Measurements from ENCODE around the gene UIMC1. TPM values are rescaled to one million over a fixed set of nuclear protein-coding genes. Genes with fewer than 3 reads are reported as not detected.

The UIMC1 gene
- total and polyA plus RNA-seq, 2 donors (not counting 1 experiment from before 2014, with no cell fraction given), result 49.2 to 98.1 TPM

DNA sequence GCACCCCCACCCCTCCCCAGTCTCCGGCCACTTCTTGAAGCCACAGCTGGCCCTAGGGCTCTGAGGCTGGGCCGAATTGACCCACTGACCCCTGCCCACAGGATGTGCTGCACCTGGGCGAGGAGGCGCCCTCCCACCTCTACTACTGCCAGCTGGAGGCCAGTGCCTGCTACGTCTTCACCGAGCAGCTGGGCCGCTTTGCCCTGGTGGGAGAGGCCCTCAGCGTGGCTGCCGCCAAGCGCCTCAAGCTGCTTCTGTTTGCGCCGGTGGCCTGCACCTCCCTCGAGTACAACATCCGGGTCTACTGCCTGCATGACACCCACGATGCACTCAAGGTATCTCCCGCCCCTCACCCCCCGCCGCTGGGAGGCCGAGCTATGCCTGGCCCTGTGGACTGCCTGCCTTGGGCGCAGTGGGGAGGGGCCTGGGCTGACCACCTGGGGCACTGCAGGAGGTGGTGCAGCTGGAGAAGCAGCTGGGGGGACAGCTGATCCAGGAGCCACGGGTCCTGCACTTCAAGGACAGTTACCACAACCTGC is 128.7 kb downstream of the UIMC1 start:
- peaks cover 0 to 31% (median 3%) of the 10 kb centered on the region in 4 experiments for H3K27me3 ChIP-seq (replicated peaks in 1 of 4; ENCODE audit: control extremely low read depth in 1 of 4, control insufficient read depth in 3 of 4, insufficient read depth in 4 of 4, low read length in 3 of 4)
- DNase-seq (no peak), ATAC-seq (ENCODE audit: low read depth) (no peak)
- H3K27me3 Mint-ChIP-seq, result peaks cover 27% of the 10 kb centered on the region
- no peak overlapping the region for H3K9ac ChIP-seq (ENCODE audit: low read length)
- POLR2A ChIA-PET, result no interaction called here
- no peak overlapping the region for H3K27ac Mint-ChIP-seq
- no peak overlapping the region for H3K4me2 ChIP-seq (replicated peaks; ENCODE audit: low read depth, low read length, poor library complexity, severe bottlenecking)
- TF ChIP-seq EZH2 (IDR thresholded peaks at IDR 0.05; ENCODE audit: borderline replicate concordance, insufficient read depth, low read depth, low read length, poor library complexity, severe bottlenecking), result no peak
- TF ChIP-seq, protein P1, sequence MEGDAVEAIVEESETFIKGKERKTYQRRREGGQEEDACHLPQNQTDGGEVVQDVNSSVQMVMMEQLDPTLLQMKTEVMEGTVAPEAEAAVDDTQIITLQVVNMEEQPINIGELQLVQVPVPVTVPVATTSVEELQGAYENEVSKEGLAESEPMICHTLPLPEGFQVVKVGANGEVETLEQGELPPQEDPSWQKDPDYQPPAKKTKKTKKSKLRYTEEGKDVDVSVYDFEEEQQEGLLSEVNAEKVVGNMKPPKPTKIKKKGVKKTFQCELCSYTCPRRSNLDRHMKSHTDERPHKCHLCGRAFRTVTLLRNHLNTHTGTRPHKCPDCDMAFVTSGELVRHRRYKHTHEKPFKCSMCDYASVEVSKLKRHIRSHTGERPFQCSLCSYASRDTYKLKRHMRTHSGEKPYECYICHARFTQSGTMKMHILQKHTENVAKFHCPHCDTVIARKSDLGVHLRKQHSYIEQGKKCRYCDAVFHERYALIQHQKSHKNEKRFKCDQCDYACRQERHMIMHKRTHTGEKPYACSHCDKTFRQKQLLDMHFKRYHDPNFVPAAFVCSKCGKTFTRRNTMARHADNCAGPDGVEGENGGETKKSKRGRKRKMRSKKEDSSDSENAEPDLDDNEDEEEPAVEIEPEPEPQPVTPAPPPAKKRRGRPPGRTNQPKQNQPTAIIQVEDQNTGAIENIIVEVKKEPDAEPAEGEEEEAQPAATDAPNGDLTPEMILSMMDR (IDR thresholded peaks at IDR 0.05), result no peak
- peaks cover 2% of the 10 kb centered on the region for H3K4me1 Mint-ChIP-seq
- H3K4me1 ChIP-seq (ENCODE audit: control insufficient read depth in 2 of 2, insufficient read depth in 2 of 2, low read length in 2 of 2), result no peaks in the 10 kb centered on the region
- no peak overlapping the region for H3K4me3 Mint-ChIP-seq
- no peaks in the 10 kb centered on the region for H4K20me1 ChIP-seq (ENCODE audit: control insufficient read depth, insufficient read depth, low read length, poor library complexity, severe bottlenecking)
- H3K36me3 ChIP-seq (replicated peaks in 1 of 2; ENCODE audit: control extremely low read depth in 1 of 2, control insufficient read depth in 1 of 2, extremely low read depth in 1 of 2, insufficient read depth in 2 of 2, low read length in 1 of 2), result no peaks in the 10 kb centered on the region
- no peak overlapping the region for H3K4me3 ChIP-seq (ENCODE audit: control extremely low read depth in 1 of 5, extremely low read depth in 1 of 5, insufficient read depth in 1 of 5, low read depth in 2 of 5, low read length in 4 of 5)
- H2AFZ ChIP-seq (ENCODE audit: insufficient read depth, low read depth, low read length, poor library complexity, severe bottlenecking), result no peak overlapping the region
- no peaks in the 10 kb centered on the region for H3K79me2 ChIP-seq (ENCODE audit: control insufficient read depth, insufficient read depth, low read length)
- H3K27ac ChIP-seq (ENCODE audit: low read length in 2 of 2), result no peak overlapping the region
- H3K9me3 ChIP-seq (ENCODE audit: control extremely low read depth in 1 of 3, control insufficient read depth in 2 of 3, insufficient read depth in 1 of 3, low read length in 2 of 3), result peaks cover 0 to 9% (median 0%) of the 10 kb centered on the region in 3 donors
- WGBS (ENCODE audit: insufficient coverage), result 87% methylated on average over 21 of the region's 21 CpGs
- H3K9me3 Mint-ChIP-seq (ENCODE audit: insufficient read depth), result no peaks in the 10 kb centered on the region
- CTCF ChIA-PET, result no interaction called here
- intact Hi-C loops (cut with micrococcal nuclease), result no loop called here

DNA sequence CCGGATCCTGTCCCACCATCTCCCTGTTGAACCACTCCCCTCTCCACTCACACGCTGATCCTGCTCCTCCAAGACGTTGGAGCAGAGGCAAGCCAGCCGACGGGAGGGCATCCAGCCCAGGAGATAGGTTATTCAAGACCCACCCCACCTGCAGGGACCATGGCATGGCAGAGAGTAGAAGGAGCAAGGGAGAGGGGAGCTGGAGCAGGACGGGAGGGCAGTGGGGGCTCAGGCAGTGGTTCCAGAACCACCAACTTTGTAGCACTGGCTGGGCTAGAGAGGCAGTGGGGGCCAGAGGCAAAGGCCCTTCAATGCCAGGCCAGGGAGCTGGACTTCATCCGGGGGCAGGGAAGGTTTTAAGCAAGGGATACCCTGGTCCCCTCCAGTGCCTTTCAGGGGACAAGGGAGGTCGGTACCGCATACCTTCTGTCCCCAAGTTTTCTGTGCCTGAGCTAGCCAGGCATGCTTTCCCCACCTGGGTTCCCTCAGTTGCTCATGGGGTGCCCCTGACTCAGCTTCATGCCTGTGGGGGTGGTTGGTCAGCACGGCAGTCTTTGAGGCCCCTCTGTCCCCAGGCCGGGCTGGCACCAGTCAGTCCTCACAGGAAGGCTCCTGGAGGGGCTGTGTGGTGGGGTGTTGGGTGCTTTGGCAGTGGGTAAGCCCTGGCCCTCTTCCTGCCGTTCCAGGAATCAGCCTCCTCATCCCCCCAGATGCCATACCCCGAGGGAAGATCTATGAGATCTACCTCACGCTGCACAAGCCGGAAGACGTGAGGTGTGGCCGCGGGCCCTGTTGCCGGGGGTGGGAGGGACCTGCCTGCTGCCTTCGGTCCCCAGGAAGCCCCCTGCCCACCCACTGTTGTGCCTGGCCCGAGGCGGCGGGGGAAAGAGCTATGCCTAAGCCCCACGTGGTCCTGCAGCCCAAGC is 129.8 kb downstream of the UIMC1 start:
- Histone ChIP-seq H4K20me1 (ENCODE audit: control insufficient read depth, insufficient read depth, low read length, poor library complexity, severe bottlenecking) (no peaks in the 10 kb centered on the region), H3K36me3 (replicated peaks in 1 of 2; ENCODE audit: control extremely low read depth in 1 of 2, control insufficient read depth in 1 of 2, extremely low read depth in 1 of 2, insufficient read depth in 2 of 2, low read length in 1 of 2) (no peaks in the 10 kb centered on the region), H3K4me2 (replicated peaks; ENCODE audit: low read depth, low read length, poor library complexity, severe bottlenecking) (no peak overlapping the region), H2AFZ (ENCODE audit: insufficient read depth, low read depth, low read length, poor library complexity, severe bottlenecking) (no peak overlapping the region), H3K4me3 (ENCODE audit: control extremely low read depth in 1 of 5, extremely low read depth in 1 of 5, insufficient read depth in 1 of 5, low read depth in 2 of 5, low read length in 4 of 5) (no peak overlapping the region), H3K4me1 (ENCODE audit: control insufficient read depth in 2 of 2, insufficient read depth in 2 of 2, low read length in 2 of 2) (no peaks in the 10 kb centered on the region), H3K27me3 (replicated peaks in 1 of 4; ENCODE audit: control extremely low read depth in 1 of 4, control insufficient read depth in 3 of 4, insufficient read depth in 4 of 4, low read length in 3 of 4) (peaks cover 0 to 31% (median 3%) of the 10 kb centered on the region in 4 experiments), H3K27ac (ENCODE audit: low read length in 2 of 2) (no peak overlapping the region), H3K79me2 (ENCODE audit: control insufficient read depth, insufficient read depth, low read length) (no peaks in the 10 kb centered on the region), H3K9me3 (ENCODE audit: control extremely low read depth in 1 of 3, control insufficient read depth in 2 of 3, insufficient read depth in 1 of 3, low read length in 2 of 3) (peaks cover 0 to 9% (median 0%) of the 10 kb centered on the region in 3 donors), H3K9ac (ENCODE audit: low read length) (no peak overlapping the region)
- WGBS (ENCODE audit: insufficient coverage), result 82% methylated on average over 21 of the region's 24 CpGs
- peaks cover 23% of the 10 kb centered on the region for H3K27me3 Mint-ChIP-seq
- no peaks in the 10 kb centered on the region for H3K9me3 Mint-ChIP-seq (ENCODE audit: insufficient read depth)
- ChIA-PET CTCF (no interaction called here), POLR2A (no interaction called here)
- ATAC-seq (ENCODE audit: low read depth) (no peak), DNase-seq (no peak)
- H3K4me3 Mint-ChIP-seq, result no peak overlapping the region
- peaks cover 2% of the 10 kb centered on the region for H3K4me1 Mint-ChIP-seq
- TF ChIP-seq, protein P1 (IDR thresholded peaks at IDR 0.05), result no peak
- no peak for TF ChIP-seq EZH2 (IDR thresholded peaks at IDR 0.05; ENCODE audit: borderline replicate concordance, insufficient read depth, low read depth, low read length, poor library complexity, severe bottlenecking)
- H3K27ac Mint-ChIP-seq, result no peak overlapping the region
- intact Hi-C loops (cut with micrococcal nuclease), result no loop called here

Measured in B cell (primary cell).